ENCODE measurements around the gene PON3.
"Not testable (repeated sequence)": the region's sequence is repeated elsewhere in the genome, so short reads cannot be mapped to it uniquely, and the experiment has no call there.

PON3 gene

DNA sequence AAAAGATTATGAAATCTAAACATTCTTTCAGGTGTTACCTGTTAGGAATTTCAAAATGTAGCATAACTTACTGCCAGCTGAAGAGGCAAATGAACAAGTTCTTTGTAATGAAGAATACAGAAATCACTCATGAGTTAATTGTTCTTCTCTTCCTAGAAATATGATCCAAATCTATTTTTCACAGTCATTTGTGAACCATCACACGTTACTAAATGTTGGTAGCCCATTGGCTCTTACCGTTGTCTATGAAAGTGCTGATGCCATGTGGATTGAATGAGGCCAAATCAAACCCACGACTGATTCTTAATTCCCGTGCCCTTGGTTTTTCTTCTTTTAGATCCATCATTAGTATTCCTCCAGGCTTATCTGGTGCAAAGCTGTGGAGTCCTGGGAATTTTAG lies 15.9 kb upstream of the PON3 start:
- no peak for DNase-seq (ENCODE audit: low read depth in 2 of 2)

- DNase-seq (ENCODE audit: low read depth in 2 of 2), result no peak
Observed at GRCh38 chr7:95411666-95412065, 15.5 kb upstream of the PON3 start.

DNA sequence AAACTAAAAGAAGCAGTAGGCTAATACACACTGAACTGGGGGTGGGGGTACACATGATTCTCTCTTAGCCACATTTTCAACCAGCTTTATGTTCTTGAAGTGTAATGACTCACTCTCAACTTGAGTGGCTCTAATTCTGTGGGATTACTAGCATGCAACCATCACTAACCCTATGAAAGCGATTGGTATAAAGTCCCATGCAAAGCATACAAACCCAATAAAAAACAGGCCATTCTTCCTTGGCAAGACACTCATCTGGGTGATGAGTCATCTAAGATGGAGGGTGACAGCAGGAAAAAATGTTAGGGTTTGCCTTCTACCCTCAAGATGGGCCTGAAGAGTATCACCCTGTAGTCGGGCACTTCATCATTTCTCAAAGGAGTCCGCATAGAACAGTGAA lies 14.9 kb upstream of the PON3 start:
- no peak for DNase-seq (ENCODE audit: low read depth in 2 of 2)

DNA sequence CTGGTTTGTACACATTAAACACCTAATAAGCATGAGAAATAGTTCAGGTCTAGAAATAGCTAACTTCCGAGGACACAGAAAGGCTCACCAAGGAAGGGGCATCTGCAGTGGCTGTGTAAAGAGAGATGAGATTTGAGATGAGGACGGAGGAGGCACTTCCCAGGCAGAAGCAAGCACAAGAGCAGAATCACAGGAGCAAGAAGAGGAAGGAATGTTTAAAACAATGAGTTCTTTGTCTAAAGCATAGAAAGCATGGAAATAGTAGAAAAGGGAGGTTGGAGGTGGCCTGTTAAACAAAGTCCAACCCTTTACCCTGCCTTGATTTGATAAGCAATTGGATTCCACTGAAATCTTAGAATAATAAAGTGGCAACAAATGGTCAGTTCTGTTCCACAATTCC lies 11.6 kb upstream of the PON3 start:
- DNase-seq (ENCODE audit: low read depth in 2 of 2), result no peak

GRCh38 chr7:95405800-95406199 lies 9.6 kb upstream of the PON3 start:
- DNase-seq (ENCODE audit: low read depth in 2 of 2), result no peak

GRCh38 chr7:95405208-95405607 lies 9.0 kb upstream of the PON3 start:
- DNase-seq (ENCODE audit: low read depth in 2 of 2), result no peak

GRCh38 chr7:95404316-95404865 lies 8.2 kb upstream of the PON3 start:
- no peak for DNase-seq (ENCODE audit: low read depth in 2 of 2)

DNA sequence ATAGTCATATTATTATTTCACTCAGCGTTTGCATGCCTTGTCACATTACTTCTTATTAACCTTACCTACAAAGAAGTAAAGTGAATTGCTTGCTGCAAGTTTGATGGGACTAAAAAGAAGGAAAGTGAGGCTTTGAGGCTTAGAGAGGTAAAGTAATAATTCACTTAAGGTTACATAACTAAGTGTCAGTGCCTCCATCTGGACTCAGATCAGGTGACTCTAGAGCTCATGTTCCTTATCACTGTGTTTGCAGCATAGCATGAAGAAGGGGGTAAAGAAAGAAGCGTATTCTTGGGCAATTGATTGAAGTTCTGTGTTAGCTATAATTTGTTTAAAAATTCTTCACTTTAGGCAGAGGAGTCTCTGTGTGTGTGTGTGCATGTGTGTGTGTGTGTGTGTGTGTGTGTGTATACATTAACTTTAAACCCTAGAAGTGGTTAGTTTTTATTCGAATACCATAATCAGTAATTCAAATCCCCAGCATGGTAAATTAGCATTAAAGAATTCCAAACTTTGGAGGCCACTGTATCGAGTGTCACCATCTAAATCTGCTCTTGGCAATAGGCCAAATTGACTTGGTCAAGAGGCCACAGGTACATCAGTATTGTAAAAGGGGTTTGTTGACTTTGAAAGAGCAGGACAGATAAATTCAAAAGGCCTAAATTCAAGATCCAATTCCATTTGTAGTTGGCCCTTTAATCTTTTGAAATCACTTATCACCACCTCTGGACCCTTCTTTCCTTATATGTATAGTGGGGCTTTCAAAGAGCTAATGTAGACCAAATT lies 2.2 kb upstream of the PON3 start:
- no peak for DNase-seq (ENCODE audit: low read depth in 2 of 2)

DNA sequence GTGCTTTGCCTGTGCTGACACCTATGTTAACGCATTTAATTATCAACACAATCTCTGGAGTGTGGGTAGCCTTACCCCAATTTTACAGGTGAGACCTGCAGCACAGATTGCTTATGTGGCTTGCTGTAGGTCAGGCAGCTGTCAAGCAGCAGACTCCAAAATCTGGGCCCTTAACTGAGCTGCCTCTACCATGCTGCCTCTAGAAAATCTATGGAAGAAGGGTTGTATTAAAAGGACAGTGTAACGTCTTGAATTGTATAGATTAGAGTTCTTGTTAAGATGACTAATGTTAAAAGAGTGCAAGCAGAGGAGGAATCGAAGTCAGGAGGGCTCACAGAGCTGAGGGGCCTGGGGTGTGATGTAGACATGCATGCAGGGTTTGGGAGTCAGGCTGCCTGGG lies 1.2 kb upstream of the PON3 start:
- no peak for DNase-seq (ENCODE audit: low read depth in 2 of 2)

DNA sequence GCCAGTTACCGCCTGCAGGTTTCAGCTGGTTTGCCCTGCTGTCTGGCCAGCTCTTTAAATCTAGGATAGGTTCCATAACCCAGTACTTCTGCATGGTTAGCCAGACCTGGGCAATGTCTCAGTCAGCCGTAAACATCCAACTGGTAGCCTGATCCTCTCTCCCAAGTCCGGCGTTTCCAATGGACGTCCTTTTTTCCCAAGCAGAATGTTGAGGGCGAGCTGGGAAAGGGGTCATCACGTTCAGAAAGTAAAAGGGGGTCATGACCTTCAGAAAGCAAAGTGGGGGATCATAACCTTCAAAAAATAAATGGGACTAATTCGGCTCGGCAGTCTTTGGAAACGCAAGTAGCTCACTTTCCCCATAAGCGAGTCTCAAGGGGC lies 430 bp downstream of the PON3 start:
- no peak for DNase-seq (ENCODE audit: low read depth in 2 of 2)

GRCh38 chr7:95394370-95394769 lies 1.8 kb downstream of the PON3 start:
- DNase-seq (ENCODE audit: low read depth in 2 of 2), result no peak

DNA sequence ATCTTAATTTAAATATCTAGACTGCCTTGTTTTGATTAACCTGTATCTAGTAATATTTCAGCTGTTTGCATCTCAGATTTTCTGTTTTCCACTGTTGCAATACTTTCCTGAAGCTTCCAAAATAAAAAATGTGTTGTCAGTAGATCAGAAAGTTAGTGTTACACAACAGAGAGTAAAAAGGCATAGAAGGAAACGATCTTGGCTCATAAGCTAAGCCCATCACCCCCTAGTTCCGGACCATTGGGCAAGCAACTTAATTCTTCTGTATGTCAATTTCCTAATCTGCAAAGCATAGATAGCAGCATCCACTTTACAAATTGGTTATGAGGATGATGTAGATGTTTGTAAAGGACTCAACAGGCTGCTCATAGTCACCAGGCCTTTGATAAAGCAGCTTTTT lies 4.4 kb downstream of the PON3 start:
- DNase-seq (ENCODE audit: low read depth in 2 of 2), result no peak

GRCh38 chr7:95389516-95389915 lies 6.7 kb downstream of the PON3 start:
- no peak for DNase-seq (ENCODE audit: low read depth in 2 of 2)

GRCh38 chr7:95379457-95379856 lies 16.7 kb downstream of the PON3 start:
- not testable (repeated sequence) for DNase-seq (ENCODE audit: low read depth in 2 of 2)

DNA sequence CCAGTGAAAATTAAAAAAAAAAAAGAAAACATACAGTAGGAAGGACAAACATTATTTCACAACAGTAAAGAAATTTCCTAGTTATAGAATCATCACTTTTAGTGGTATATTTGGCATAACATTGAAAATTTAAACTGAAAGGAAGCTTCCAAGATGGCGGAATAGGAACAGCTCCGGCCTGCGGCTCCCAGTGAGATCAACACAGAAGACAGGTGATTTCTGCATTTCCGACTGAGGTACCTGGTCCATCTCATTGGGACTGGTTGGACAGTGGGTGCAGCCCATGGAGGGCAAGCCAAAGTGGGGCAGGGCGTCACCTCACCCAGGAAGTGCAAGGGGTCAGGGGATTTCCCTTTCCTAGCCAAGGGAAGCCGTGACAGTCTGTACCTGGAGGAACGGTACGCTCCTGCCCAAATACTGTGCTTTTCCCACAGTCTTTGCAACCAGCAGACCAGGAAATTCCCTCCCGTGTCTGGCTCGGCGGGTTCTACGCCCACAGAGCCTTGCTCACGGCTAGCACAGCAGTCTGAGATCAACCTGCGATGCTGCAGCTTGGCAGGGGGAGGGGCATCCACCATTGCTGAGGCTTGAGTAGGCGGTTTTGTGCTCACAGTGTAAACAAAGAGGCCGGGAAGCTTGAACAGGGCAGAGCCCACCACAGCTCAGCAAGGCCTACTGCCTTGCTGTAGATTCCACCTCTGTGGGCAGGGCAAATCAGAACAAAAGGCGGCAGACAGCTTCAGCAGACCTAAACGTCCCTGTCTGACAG lies 19.4 kb downstream of the PON3 start:
- no peak for DNase-seq (ENCODE audit: low read depth in 2 of 2)

GRCh38 chr7:95375591-95376257 lies 20.5 kb downstream of the PON3 start:
- DNase-seq (ENCODE audit: low read depth in 2 of 2), result no peak

- DNase-seq (ENCODE audit: low read depth in 2 of 2), result no peak
Observed at GRCh38 chr7:95373323-95373722, 22.9 kb downstream of the PON3 start.

GRCh38 chr7:95368235-95368634 lies 27.9 kb downstream of the PON3 start:
- DNase-seq (ENCODE audit: low read depth in 2 of 2), result no peak

- no peak for DNase-seq (ENCODE audit: low read depth in 2 of 2)
Observed at GRCh38 chr7:95367606-95368005, 28.6 kb downstream of the PON3 start.

- no peak for DNase-seq (ENCODE audit: low read depth in 2 of 2)
Observed at GRCh38 chr7:95365151-95365550, 31.0 kb downstream of the PON3 start.

DNA sequence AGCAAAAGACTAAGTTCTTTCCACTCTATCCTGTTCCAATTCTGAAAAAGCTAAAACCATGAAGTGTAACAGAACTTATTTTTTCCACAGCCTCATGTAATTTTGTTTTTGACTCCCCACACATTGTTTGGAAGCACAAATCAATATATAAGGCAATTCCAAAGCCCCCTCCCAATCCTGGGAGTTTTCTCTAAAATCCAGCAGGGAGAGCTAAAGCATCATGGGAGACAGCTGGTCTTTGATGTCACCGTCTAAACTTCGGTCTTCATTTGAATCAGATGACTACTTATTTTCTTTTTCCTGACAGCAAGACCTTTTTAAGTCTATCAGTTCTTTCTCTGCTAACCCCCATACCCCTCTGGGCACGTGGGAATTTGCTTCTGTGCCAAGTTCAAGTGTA lies 38.6 kb downstream of the PON3 start:
- DNase-seq (ENCODE audit: low read depth in 2 of 2), result no peak

- no peak for DNase-seq (ENCODE audit: low read depth in 2 of 2)
Observed at GRCh38 chr7:95342642-95343307, 53.4 kb downstream of the PON3 start.

All from fibroblast of skin of left quadriceps (primary cell).